HFF-Myc (cell line): ENCODE data around the gene PXYLP1.

Source experiments
- DNase-seq: peaks from one replicate; pipeline ENCODE4 v3.0.0-alpha.2; 2011; ENCODE audit warnings: low read depth; ENCODE audit errors: extremely low read depth
- H3K4me3 ChIP-seq: replicated peaks from 2 replicates; pipeline ENCODE4 v1.5.1; 2011; ENCODE audit warnings: low read depth, mild to moderate bottlenecking, control low read depth, low read length
- TF ChIP-seq, protein P1 (sequence below): IDR thresholded peaks from 2 replicates; pipeline ENCODE4 v1.5.1; 2012; ENCODE audit warnings: mild to moderate bottlenecking, low read depth, low read length, control low read depth; ENCODE audit errors: missing control alignments

The PXYLP1 gene

GRCh38 chr3:141216975-141217374 lies 14.7 kb upstream of the PXYLP1 start:
- TF ChIP-seq, protein P1, sequence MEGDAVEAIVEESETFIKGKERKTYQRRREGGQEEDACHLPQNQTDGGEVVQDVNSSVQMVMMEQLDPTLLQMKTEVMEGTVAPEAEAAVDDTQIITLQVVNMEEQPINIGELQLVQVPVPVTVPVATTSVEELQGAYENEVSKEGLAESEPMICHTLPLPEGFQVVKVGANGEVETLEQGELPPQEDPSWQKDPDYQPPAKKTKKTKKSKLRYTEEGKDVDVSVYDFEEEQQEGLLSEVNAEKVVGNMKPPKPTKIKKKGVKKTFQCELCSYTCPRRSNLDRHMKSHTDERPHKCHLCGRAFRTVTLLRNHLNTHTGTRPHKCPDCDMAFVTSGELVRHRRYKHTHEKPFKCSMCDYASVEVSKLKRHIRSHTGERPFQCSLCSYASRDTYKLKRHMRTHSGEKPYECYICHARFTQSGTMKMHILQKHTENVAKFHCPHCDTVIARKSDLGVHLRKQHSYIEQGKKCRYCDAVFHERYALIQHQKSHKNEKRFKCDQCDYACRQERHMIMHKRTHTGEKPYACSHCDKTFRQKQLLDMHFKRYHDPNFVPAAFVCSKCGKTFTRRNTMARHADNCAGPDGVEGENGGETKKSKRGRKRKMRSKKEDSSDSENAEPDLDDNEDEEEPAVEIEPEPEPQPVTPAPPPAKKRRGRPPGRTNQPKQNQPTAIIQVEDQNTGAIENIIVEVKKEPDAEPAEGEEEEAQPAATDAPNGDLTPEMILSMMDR = no peak
- no peak overlapping the region for H3K4me3 ChIP-seq
- no peak for DNase-seq

DNA sequence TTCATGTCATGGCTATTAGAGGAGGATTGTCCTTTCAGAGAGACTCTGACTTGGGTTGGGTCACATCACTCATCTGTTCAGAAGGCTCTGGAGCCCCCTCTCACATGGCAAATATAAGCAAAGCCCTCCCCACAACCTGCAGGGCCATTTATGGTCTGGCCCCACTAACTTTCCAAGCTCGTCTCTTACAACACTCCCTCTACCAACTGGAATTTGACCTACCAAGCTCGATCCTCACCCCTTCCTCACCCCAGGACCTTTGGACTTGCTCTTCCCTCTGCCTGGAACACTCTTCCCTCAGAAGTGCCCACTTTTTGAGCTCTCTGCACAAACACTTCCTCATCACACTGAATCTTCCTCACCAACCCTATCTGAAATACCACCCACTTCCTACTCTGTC lies 14.2 kb upstream of the PXYLP1 start:
- TF ChIP-seq, protein P1 = no peak

GRCh38 chr3:141218162-141218835 lies 13.3 kb upstream of the PXYLP1 start:
- no peak for DNase-seq
- TF ChIP-seq, protein P1 = no peak
- H3K4me3 ChIP-seq = no peak overlapping the region

More for the DNA sequence above, 14.2 kb upstream of the PXYLP1 start:
- DNase-seq = no peak
- H3K4me3 ChIP-seq = no peak overlapping the region

DNA sequence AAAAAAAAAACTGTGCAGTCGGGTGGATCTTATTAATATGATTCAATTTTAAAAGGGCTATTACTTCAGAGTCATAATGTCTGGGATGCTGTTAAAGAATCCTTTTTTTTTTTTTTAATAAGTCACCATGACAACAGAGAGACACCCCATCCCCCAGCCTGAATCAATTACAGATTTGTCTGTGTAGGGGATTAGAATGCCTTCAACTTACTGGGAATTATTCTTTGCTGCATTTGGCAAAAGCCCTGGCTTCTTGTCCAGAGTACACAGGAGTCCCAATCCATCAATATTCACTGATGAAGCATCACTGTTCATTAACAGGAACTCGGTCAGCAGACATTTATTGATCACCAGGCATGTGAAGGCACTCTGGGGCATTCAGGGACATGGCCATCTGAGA lies 12.7 kb upstream of the PXYLP1 start:
- no peak overlapping the region for H3K4me3 ChIP-seq
- DNase-seq = no peak
- TF ChIP-seq, protein P1 = no peak

GRCh38 chr3:141223673-141224166 lies 7.9 kb upstream of the PXYLP1 start:
- TF ChIP-seq, protein P1 = no peak
- no peak for DNase-seq
- H3K4me3 ChIP-seq = no peak overlapping the region

DNA sequence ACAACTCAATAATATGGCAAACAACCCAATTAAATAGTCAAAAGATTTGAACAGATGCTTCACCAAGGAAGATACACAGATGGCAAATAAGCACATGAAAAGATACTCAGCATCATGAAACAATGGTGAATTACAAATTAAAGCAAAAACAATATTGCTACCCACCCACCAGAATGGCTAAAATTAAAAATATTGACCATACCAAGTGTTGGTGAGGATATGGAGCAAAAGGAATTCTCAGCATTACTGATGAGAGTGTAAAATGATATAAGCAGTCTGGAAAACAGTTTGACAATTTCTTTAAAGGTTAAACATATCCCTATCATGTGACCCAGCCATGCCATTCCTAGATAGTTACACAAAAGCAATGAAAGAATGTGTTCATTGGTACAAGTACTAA lies 5.7 kb upstream of the PXYLP1 start:
- no peak overlapping the region for H3K4me3 ChIP-seq
- no peak for DNase-seq
- TF ChIP-seq, protein P1 = no peak

DNA sequence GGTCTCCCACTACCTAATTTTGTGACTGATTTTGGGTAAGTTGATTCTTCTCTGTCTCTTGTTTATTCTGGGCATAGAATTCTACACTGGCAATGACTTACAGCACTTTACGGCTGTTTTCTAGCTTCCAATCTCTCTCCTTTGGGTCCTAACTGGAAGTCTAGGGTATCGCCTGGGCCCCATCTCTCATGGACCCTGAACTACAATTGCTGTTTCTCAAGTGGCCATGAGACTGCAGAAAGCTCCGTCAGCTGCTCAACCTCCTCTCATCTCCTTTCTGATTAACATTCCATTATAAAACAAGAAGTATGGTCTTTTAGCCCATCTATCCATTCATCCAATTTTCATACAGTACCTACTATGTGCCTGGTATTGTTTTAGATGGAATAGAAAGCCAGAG lies 4.4 kb upstream of the PXYLP1 start:
- TF ChIP-seq, protein P1 = no peak
- H3K4me3 ChIP-seq = no peak overlapping the region

More for the DNA sequence above, 4.4 kb upstream of the PXYLP1 start:
- DNase-seq = no peak
